GM21423 (cell line): ENCODE data around the gene CCDC91.
A peak's percentile ranks its signal among the peaks of the same experiment; 100 is the strongest.
"Not testable (repeated sequence)": the region's sequence is repeated elsewhere in the genome, so short reads cannot be mapped to it uniquely, and the experiment has no call there.

Experiments
- ATAC-seq: cut with Tn5 transposase; IDR thresholded peaks from one replicate; pipeline ENCODE4 v1.9.1; 2021; ENCODE audit warnings: mild to moderate bottlenecking, moderate library complexity; ENCODE audit not compliant: unreplicated experiment

The CCDC91 gene

DNA sequence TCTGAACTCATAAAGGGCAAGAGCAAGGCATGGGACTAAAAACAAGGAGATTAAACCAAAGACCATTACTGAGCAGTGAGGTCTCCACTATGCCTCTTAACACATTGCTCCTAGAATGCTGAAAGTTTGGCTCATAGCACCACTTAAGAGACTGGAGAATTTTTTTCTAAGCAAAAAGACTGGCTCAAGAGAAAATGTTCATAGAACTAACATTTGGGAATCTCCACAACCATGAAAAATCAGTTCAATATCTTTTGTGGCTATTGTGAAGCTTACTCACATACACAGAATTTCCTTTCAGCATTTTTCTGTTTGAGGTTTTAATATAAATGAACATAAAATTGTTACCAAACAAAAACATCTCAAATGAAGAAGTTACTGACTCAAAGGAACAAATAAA is 255.8 kb downstream of the CCDC91 start:
- no peak for ATAC-seq

DNA sequence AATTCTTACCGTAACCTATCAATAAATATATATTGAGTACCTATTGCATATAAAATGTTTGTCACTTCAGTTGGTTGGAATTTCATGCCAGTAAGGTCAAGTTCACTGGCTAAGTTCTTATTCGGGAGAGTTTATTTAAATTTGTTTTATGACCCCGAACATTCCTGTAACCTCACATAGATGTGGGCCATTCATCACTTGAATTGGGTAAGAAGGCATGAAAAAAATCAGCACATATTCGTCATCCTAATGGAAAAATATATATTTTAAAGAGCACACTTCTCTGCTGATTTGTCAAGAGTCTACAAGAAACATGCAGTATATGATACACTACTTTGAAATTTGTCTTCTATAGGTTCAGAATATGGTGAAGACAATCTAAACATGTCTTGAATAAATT is 263.4 kb downstream of the CCDC91 start:
- no peak for ATAC-seq

DNA sequence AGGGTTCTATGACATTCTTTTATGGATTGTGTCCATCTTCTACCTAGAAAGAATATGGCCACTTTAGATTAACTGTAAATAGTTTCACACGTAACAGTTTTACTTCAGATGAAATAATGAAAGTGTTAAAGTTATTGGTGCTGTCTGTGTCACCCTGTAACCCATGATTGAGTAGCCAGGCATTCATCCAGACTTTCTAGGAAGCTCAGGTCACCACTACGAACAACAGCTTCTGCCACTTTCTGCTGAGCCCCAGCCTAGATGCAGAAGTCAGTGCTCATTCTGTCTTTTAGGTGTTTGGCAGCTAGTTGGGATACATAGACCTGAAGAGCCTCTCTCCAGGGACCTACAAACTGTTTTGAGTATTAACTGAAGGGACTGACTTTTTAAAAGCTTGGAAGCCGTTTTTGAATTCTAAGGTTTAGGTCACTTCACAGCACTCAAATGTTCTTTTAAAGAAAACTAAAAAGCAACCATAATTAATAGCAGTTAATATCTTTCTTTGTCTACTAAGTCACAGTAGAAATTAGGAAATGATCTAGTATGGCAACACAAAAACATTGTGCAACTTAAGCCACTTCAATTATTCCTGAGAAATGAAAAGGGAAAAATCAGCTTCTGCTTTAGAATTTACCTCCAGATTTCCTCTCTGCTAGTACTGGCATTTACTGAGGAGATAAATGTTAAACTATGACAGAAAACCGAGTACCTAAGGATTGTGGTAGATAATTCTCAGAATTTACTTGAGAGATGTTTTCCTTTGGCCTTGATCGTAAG is 266.9 kb downstream of the CCDC91 start:
- ATAC-seq: no peak

DNA sequence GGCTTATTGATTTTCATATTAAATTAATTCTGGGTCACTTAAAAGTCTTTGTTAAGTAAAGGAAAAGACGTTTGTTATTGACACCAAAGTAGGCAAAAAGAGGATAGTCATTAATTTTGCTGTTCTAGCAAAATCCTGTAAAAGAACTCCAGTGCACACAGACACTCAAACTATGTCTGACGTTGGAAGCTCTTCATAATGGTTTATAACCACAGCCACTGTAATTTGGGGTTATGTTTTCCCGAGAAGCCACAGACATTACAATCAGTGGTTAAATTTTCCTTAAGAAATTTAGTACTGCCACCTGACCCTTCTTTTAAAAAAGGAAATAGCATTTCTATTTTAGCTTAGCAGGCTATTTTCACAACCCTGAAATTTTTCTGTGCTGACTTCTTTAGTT is 267.5 kb downstream of the CCDC91 start:
- ATAC-seq: no peak

DNA sequence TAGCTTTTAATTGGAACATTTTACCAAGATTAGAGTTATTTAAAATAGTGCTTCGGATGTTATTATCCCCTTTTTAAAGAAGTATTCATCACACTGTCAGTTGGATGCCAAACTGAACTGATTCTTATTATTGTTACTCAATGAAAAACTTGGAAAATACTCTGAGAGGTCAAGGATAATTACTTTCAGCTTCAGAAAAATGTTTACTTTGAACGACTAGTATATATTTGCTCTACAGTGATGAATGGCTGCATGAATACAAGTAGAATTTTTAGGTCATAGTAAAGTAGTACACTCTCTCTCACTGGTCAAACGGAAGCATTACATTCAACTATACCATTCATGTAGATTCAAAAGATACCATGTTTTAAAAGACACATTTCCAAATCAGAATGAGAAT is 269.2 kb downstream of the CCDC91 start:
- no peak for ATAC-seq

DNA sequence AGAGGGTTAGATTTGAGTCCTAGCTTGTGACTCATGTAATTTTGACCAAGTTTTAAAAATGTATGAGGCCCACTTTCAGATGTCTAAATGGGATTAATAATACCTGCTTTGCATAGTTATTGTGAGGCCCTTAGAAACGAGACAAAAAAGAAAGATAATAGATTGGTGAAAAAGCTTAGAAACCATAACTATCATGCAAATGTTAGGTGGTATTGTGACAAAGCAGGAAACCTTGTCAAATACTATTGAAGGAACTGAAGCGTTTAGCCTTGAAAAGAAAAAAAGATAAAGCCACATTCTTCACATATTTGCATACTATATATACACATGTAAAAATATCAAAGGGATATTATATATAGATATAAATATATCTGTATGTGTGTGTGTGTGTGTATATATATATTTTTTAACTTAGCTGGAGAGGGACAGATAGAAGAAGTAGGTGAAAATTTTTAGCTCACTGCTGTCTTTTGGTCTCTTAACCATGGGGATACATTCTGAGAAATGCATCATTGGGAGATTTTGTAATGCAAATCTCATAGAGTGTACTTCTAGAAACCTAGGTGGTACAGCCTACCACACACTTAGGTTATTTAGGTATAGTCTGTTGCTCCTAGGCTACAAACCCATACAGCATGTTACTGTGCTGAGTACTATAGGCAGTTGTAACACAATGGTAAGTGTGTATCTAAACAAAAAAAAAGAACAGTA is 270.3 kb downstream of the CCDC91 start:
- ATAC-seq: peak; percentile 84

DNA sequence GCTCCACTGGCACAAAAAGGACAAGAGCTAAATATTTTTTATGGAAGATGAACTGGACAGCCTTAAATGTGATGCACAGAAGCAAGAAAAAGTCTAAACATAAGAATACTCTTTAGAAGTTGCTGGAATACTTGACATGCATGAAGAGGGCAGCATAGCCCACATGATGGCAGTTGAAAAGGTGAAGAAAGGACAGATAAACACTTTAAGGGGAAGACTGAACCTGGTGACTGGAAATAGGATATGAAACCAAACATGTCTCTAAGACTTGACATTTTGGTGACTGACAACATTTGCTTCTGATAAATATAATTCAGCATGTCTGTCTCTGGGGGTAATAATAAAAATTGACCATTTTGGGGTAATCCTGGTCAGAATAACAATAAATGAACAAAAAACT is 273.1 kb downstream of the CCDC91 start:
- ATAC-seq: no peak

DNA sequence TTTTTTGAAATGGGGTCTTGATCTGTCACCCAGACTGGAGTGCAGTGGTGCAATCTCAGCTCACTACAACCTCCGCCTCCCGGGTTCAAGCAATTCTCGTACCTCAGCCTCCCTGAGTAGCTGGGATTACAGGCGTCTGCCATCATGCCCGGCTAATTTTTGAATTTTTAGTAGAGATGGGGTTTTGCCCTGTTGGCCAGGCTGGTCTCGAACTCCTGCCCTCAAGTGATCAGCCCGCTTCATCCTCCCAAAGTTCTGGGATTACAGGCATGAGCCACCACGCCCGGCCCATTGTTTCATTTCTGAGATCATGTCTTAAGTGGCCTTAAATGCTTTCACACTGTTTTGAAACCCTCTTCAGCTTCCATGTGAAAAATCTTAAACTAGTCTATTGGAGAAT is 281.5 kb downstream of the CCDC91 start:
- not testable (repeated sequence) for ATAC-seq

DNA sequence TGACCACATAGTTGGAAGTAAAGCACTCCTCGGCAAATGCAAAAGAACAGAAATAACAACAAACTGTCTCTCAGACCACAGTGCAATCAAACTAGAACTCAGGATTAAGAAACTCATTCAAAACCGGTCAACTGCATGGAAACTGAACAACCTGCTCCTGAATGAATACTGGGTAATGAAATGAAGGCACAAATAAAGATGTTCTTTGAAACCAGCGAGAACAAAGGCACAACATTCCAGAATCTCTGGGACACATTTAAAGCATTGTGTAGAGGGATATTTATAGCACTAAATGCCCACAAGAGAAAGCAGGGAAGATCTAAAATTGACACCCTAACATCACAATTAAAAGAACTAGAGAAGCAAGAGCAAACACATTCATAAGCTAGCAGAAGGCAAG is 285.9 kb downstream of the CCDC91 start:
- not testable (repeated sequence) for ATAC-seq

DNA sequence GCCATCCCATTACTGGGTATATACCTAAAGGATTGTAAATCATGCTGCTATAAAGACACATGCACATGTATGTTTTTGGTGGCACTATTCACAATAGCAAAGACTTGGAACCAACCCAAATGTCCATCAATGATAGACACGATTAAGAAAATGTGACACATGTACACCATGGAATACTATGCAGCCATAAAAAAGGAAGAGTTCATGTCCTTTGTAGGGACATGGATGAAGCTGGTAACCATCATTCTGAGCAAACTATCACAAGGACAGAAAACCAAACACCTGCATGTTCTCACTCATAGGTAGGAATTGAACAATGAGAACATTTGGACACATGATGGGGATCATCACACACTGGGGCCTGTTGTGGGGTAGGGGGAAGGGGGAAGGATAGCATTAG is 288.8 kb downstream of the CCDC91 start:
- not testable (repeated sequence) for ATAC-seq

DNA sequence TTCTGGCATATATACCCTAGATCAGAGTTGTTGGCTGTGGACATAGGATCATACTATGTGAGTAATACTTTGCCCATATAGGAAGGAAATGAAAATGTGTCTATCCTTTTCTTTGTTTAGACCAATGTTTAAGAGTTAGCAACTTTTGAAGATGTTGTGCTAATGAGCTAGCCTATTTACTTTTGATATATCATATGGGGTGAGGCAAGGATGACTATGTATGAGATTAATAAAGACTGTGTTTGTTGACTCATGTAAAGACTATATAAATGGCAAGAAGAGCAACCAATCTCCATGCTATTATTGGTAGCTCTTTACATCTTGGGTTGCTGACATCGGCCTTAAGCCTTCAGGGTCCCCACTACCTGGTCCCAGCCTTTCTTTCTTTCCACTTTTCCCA is 289.4 kb downstream of the CCDC91 start:
- no peak for ATAC-seq

DNA sequence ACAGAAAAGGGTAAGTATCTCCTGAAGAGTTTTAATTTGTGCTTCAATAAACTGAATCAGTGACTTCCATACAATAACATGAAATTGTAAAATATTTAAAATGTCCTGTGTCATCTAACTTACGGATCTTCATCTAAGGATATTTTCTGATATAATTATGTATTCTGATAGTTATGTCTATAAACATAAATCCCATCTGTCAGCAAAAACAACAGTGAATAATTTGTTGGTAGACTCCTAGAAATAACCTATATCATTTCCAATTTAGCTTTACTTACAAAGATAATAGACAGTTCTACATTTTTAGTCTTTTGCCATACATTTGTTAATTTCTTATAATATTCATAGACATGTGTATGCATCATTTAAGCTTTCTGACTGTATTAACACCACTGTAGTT is 293.9 kb downstream of the CCDC91 start:
- ATAC-seq: no peak

DNA sequence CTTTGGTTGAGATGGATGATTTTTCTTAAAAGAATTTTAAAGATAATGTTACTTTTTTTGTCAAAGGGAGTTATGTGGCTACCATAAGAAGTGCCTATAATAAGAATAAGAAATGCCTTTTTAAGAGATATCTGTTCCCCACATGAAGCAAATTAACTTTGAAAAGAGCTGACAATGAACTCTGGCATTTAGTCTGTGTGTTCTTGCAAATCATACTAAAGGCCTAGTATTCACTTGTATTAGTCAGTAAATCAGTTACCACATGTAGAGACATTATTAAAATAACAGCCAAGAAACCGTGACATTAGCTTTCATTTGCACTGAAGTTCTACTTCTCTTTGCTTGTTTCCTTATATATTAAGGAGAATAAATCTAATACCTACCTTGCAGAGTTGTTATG is 296.3 kb downstream of the CCDC91 start:
- ATAC-seq: no peak

DNA sequence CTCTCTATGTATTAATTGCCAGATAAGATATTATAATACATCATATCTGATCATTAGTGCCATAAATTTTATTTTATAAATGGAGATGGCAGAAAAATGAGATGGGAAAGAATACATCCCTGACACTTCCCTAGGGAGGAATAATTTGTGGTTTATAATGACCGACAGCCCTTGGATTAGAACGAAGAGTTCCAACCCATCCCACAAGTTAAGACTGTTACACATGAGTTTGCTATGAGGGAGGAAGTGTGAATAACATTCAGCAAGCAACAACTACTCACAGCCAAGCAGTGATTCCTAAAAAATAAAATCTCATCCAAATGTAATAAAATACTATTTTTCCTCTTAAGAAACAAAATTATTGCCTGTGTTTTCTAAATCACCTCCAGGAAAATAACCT is 299.0 kb downstream of the CCDC91 start:
- no peak for ATAC-seq

DNA sequence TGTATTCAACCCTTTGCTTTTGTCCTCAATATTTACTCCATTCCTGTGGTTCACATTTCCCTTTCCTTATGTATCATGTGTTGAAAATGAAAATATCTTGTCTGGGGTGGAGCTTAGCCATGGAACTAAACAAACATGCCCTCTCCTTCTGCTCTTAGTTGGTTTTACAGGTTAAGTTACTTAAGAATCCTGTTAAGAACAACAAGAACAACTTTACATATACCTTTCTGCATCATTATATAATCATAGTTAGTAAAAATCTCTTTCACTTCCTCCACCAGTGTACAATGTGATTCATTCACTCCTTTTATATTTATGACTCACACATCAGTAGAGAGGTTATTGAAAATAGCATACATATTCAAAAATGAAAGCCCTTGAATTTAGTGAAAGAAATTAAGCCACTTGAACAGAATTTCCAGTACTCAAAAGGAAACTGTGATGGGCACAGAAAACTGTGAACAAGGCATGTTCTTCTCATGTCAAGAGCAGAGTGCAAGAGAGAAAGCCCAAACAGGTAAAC is 307.7 kb downstream of the CCDC91 start:
- peak; percentile 92 for ATAC-seq

DNA sequence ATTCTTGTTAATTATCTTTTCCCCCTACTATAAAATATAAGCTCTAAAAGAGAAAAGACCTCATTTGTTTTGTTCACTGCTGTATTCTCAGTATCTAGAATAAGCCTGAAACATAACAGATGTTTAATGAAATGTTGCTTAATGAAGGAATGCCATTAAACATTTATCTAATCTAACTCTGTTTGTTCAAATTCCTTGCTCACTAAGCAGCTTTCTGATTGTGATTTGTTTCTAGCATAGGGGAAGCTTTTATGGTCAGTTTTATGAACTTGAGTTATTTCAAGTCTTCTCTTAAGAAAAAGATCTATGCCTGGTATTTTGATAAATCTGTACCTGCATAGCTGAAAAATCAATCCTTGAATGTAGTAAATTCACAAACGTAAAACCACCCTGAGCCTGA is 308.6 kb downstream of the CCDC91 start:
- no peak for ATAC-seq

DNA sequence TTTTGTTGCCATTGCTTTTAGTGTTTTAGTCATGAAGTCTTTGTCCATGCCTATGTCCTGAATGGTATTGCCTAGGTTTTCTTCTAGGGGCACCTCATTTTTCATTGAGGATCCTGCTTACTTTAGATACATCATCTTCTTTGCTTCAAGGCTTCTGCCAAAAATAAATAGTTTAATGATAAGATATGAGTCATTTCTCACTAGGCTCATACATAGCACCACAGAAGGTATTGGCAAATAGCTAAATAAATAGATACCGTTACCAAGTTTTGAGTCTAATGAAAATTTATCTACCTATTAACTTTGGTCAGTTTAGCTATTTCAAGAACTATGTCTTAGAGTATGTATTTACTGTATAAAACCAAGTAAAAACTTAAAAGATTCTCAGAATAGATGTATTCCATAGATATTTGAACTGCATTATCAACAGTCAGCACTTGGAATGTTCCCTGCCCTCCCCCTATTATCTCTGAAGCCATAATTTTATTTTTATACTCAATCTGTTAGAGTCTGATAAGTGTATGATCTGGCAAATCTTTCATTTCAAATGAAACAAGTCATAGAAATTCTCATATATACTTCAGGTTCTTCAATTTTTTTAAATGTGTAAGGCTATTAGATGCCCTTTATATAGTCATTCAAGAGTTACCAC is 310.2 kb downstream of the CCDC91 start:
- no peak for ATAC-seq

DNA sequence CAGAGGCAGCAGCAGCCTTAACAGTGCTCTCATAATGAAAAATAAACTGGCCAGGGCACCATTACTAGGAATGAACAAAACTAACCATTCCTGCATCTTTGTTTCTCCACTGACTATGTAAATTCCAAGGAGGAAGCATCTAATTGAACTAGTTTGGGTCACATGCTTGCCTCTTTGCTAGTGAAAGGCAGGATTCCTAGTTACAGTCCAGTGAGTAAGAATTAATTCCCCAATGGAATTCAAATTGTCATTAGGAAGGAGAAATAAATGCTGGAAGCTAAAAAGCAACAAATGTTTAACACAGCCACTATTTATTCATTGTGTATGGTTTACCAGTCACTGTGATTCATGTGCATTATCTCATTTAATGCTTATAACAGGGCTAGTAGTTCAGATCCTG is 316.0 kb downstream of the CCDC91 start:
- no peak for ATAC-seq

DNA sequence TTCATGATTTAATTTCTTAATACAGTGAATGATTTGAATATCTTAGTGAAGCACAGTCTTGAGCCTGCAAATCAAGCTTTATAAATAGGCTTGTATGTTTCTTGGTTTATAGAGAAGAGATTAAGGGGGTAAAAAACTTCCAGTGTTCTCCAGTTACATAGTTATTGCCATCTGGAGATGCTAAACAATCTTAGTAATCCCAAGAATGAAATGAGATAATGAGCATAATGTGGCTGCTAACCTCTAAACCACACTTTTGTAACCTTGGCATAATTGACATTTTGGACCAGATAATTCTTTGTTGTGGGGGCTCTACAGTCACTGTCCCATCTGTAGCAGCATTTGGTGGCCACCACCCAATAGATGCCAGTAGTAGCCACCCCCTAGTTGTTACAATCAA is 316.8 kb downstream of the CCDC91 start:
- ATAC-seq: no peak

DNA sequence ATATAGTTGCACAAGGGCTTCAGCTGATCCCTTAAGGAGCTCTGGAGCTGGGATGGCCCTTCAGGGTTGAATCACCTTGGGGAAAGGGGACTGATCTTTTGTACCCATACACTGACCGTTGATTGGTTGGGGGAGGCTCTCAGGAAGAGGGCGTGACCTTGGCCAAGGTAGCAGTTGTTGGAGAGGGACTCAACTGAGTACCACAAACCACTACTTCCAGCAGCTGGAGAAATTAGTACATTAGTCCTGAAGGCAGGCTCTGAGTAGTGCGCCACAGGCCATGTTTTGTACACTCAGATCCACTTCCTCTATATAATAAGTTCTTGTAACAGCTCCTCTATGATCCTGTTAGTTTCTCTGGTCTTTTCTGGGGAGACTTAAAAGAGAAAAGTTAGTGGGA is 317.6 kb downstream of the CCDC91 start:
- ATAC-seq: no peak

DNA sequence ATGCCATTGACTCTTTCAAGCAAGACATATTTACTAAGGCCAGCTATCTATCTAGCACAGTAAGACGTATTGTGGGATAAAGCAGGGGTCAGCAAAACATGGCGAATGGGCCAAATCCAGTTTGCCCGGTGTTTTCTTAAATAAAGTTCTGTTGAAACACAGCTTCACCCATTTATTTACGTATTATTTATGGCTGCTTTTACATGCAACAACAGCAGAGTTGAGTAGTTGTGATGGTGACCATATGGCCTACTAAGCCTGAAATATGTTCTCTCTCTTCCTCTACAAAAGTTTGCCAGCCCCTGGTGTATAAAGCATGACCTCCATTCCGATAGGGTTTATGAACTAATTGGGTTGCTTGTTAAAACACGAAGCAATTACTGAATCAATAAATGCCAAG is 322.1 kb downstream of the CCDC91 start:
- no peak for ATAC-seq

DNA sequence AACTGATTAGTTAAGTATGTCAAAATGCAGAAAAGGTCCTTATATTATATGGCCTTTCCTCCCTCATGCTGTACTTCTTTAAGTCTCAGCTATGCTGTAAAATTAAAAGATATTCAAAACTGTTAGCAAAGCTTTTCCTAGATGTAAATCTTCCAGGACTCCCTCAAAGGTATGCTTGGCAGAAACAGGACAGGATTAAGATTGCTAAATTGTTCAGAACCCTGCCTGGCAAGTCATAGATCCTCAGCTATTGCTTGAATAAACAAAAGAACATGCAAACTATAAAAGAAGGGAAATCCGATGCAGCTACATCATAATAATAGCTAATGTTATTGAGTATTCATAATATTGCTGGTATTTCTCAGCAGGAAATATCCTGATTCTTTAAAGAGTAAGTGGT is 322.6 kb downstream of the CCDC91 start:
- no peak for ATAC-seq
